ENCODE results near the gene PRDM15. TPM values are rescaled to one million over a fixed set of nuclear protein-coding genes. Genes with fewer than 3 reads are reported as not detected.

PRDM15 gene
- total RNA-seq, 1 donor: 7.2 TPM

DNA sequence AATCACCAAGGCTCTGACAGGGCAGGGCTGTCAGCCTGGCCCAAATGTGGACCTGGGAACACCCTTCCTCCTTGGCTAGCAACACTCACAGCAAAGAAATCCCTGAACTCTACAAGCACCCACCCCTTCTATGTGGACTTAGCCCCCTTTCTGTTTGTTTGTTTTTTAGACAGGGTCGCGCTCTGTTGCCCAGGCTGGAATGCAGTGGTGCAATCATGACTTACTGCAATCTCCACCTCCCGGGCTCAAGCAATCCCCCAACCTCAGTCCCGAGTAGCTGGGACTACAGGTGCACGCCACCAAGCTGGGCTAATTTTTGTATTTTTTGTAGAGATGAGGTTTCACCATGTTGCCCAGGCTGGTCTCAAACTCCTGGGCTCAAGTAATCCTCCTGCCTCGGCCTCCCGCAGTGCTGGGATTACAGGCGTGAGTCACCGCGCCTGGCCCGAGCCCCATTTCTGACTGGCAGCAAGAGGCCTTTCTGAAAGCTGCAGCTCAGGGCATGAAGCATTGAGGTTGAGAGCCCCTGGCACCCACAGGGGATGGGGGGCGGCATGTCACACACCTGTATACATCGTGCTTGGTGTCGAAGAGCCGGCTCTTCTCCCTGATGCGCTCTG, 128.5 kb downstream of the PRDM15 start:
- no peaks in the 10 kb centered on the region for H3K36me3 ChIP-seq (ENCODE audit: insufficient read depth, low read length)
- DNase-seq (ENCODE audit: insufficient read length, low spot score, missing footprints): no peak
- H3K4me3 ChIP-seq (ENCODE audit: insufficient read depth, low read length): no peak overlapping the region
- peaks cover 11% of the 10 kb centered on the region for H3K4me1 ChIP-seq (ENCODE audit: insufficient read depth, low read length)
- H2AFZ ChIP-seq (ENCODE audit: low read length): no peak overlapping the region
- H3K27ac ChIP-seq (ENCODE audit: low read depth, low read length): no peak overlapping the region
- TF ChIP-seq, protein P1, sequence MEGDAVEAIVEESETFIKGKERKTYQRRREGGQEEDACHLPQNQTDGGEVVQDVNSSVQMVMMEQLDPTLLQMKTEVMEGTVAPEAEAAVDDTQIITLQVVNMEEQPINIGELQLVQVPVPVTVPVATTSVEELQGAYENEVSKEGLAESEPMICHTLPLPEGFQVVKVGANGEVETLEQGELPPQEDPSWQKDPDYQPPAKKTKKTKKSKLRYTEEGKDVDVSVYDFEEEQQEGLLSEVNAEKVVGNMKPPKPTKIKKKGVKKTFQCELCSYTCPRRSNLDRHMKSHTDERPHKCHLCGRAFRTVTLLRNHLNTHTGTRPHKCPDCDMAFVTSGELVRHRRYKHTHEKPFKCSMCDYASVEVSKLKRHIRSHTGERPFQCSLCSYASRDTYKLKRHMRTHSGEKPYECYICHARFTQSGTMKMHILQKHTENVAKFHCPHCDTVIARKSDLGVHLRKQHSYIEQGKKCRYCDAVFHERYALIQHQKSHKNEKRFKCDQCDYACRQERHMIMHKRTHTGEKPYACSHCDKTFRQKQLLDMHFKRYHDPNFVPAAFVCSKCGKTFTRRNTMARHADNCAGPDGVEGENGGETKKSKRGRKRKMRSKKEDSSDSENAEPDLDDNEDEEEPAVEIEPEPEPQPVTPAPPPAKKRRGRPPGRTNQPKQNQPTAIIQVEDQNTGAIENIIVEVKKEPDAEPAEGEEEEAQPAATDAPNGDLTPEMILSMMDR (IDR thresholded peaks at IDR 0.05; ENCODE audit: extremely low read depth, low read depth, low read length): no peak
- H3K27me3 ChIP-seq (ENCODE audit: insufficient read depth, low read length): no peaks in the 10 kb centered on the region
- H4K20me1 ChIP-seq (ENCODE audit: insufficient read depth, low read length): no peaks in the 10 kb centered on the region
- H3K4me2 ChIP-seq (ENCODE audit: insufficient read depth, low read length): no peak overlapping the region
- H3K9me3 ChIP-seq (ENCODE audit: low read depth, low read length): no peaks in the 10 kb centered on the region
- H3K79me2 ChIP-seq (ENCODE audit: insufficient read depth, low read length): no peaks in the 10 kb centered on the region

DNA sequence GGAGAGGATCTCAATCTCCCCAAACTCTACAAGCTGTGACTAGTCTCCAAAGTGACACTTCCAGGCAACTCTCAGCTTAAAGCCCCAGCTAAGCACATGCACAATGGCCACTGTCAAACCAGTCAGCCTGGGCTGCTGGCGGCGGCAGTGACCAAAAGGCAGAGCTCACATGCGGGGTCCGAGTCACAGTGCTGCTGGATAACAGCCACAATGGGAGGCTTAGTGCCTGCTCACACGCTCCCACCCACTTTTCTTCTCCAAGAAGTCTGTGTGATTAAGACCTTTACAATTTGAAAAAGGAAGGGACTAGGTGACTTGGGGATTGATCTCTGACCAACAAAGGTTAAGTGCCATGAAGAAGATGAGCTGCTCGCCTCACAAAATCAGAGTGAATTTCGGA, 129.1 kb downstream of the PRDM15 start:
- Histone ChIP-seq H3K36me3 (ENCODE audit: insufficient read depth, low read length) (no peaks in the 10 kb centered on the region), H3K4me1 (ENCODE audit: insufficient read depth, low read length) (peaks cover 11% of the 10 kb centered on the region), H3K4me3 (ENCODE audit: insufficient read depth, low read length) (no peak overlapping the region), H3K27ac (ENCODE audit: low read depth, low read length) (no peak overlapping the region), H3K79me2 (ENCODE audit: insufficient read depth, low read length) (no peaks in the 10 kb centered on the region), H3K4me2 (ENCODE audit: insufficient read depth, low read length) (no peak overlapping the region), H3K9me3 (ENCODE audit: low read depth, low read length) (no peaks in the 10 kb centered on the region), H2AFZ (ENCODE audit: low read length) (no peak overlapping the region), H3K27me3 (ENCODE audit: insufficient read depth, low read length) (no peaks in the 10 kb centered on the region), H4K20me1 (ENCODE audit: insufficient read depth, low read length) (no peaks in the 10 kb centered on the region)
- peak; percentile 86 for DNase-seq (ENCODE audit: insufficient read length, low spot score, missing footprints)
- TF ChIP-seq, protein P1 (IDR thresholded peaks at IDR 0.05; ENCODE audit: extremely low read depth, low read depth, low read length): no peak

DNA sequence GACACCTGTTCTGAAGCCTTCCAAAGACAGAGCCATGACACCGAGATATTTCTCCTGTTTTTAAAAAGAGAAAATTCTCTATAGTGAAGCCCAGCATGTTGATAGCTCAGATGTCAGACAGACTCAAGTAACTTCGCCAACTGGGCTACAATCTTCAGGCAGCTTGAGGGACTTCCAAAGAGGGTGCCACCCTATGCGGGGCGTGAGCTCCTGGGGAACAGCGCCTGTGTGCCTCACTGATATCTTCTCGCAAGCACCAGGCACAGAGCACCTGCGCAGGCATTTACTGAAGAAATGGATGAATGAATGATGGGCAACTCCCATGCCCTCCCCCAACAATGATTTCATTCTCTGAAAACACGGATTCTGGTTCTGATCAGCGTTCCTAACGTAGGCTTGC, 129.9 kb downstream of the PRDM15 start:
- H3K27ac ChIP-seq (ENCODE audit: low read depth, low read length): no peak overlapping the region

More for the DNA sequence above, 129.9 kb downstream of the PRDM15 start:
- H3K9me3 ChIP-seq (ENCODE audit: low read depth, low read length): no peaks in the 10 kb centered on the region
- no peak for DNase-seq (ENCODE audit: insufficient read length, low spot score, missing footprints)
- H3K4me3 ChIP-seq (ENCODE audit: insufficient read depth, low read length): no peak overlapping the region
- H3K4me2 ChIP-seq (ENCODE audit: insufficient read depth, low read length): no peak overlapping the region
- H3K27me3 ChIP-seq (ENCODE audit: insufficient read depth, low read length): no peaks in the 10 kb centered on the region
- H3K4me1 ChIP-seq (ENCODE audit: insufficient read depth, low read length): peaks cover 11% of the 10 kb centered on the region
- H4K20me1 ChIP-seq (ENCODE audit: insufficient read depth, low read length): no peaks in the 10 kb centered on the region
- TF ChIP-seq, protein P1 (IDR thresholded peaks at IDR 0.05; ENCODE audit: extremely low read depth, low read depth, low read length): no peak
- no peaks in the 10 kb centered on the region for H3K79me2 ChIP-seq (ENCODE audit: insufficient read depth, low read length)
- H2AFZ ChIP-seq (ENCODE audit: low read length): no peak overlapping the region
- no peaks in the 10 kb centered on the region for H3K36me3 ChIP-seq (ENCODE audit: insufficient read depth, low read length)

Small RNA genes within 50 kb of the gene (small RNA-seq; reads per million reads assigned to genes)
- not detected for gene RF00334

Other genes with a start within 250 kb of the PRDM15 start
- 0.29 and 2.2 TPM in 2 replicates for gene RIPK4, start 112.3 kb downstream of the PRDM15 start, total RNA-seq
- 33.9 and 40.9 TPM in 2 replicates for gene C2CD2, start 74.7 kb upstream of the PRDM15 start, total RNA-seq
- gene ZBTB21, start 131.0 kb upstream of the PRDM15 start, total RNA-seq: 12.7 and 13.8 TPM in 2 replicates
- gene UMODL1, start 192.0 kb upstream of the PRDM15 start, total RNA-seq: under 0.01 TPM in 1 of 2 replicates, not detected in the other